ENCODE results near the gene CFAP69.

Gene CFAP69
- long read RNA-seq, donor 1, partial matches to known transcripts = 5 of 5 reads
- long read RNA-seq, donor 1, other reads (novel, unspliced or antisense) = 0 of 5 reads
- long read RNA-seq, donor 2 = 0 reads
- long read RNA-seq, donor 3, partial matches to known transcripts = 6 of 6 reads
- long read RNA-seq, donor 3, other reads (novel, unspliced or antisense) = 0 of 6 reads
- long read RNA-seq, donor 4, partial matches to known transcripts = 0 of 1 reads
- long read RNA-seq, donor 4, other reads (novel, unspliced or antisense) = 0 of 1 reads
- long read RNA-seq, donor 5, partial matches to known transcripts = 7 of 7 reads
- long read RNA-seq, donor 5, other reads (novel, unspliced or antisense) = 0 of 7 reads
- long read RNA-seq, donor 6 = 0 reads
- long read RNA-seq, donor 7 = 0 reads
- long read RNA-seq, donor 8, partial matches to known transcripts = 7 of 7 reads
- long read RNA-seq, donor 8, other reads (novel, unspliced or antisense) = 0 of 7 reads

DNA sequence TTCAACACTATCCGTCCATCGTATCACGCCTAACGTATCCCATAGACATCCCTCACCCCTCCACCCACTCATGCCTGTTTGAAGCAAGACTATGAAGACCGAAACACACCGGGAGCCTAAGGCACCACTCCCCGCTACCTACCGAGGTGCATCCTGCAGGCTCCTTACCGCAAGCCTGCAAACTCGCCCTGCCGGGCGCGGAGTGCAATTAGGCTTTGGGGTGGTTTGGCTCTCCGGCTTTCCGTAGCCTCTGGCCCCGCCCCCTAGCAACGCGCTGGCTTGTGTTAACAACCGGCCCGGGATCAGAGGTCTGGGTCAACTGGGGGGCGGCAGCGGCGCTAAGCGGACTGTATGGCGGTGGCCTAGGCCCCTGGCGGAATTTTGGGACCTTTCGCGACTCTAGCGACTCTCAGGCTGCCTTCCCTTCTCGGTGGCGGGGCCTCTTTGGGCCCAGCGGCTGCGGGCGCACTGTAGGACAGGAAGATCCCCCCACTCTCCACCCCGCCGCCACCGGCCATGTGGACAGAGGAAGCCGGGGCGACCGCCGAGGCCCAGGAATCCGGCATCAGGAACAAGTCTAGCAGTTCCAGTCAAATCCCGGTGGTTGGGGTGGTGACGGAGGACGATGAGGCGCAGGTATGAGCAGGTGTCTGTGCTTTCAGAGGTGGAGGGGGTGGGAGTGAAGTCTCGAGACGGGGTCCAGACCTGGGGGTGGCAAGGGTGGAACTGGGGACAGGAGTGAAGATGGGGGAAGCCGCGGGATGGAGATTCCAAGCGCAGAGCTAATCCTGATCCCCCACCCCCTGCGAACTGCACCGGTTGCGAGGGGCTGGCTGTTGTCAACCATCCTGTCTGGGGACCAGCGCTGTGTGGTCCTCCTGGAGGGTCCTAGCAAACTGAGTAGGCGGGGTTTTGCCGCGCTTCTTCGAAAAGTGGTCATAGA, at the start of gene CFAP69:
Gene CFAP69 (plus strand): TSS at position 266 of the 943 bp plus-strand sequence. CDS start 251 bp downstream, at position 517.
- peak; percentile 93 for DNase-seq

DNA sequence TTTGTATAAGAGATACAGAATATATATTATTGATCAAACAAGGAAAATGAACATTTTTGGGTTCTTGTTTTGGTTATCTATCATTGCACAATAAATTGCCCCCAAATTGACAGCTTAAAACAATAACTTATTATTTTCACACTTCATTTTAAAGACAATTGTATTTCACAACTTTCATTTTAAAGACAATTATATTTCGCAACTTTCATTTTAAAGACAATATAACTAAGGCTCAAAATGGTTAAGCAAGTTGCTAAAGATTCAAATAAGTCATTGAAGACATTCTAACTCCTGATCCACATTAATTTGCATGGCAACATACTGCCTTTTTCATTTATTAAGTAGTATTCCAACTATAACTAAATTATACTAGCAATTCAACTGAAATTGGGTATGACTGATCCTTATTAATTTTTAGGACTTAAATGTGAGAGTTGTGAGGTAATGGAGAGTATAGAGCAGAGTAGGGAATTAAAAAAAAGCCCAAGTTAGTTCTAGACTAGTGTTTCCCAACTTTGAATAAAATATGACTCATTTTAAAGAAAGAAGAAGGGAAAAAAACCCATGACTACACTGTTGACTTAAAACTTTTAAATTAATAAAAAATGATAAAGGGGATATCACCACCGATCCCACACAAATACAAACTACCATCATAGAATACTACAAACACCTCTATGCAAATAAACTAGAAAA, 43.3 kb upstream of the CFAP69 start:
- no peak for DNase-seq

- DNase-seq = no peak
Observed at GRCh38 chr7:90207956-90208355, 37.0 kb upstream of the CFAP69 start.

- DNase-seq = no peak
Observed at GRCh38 chr7:90209776-90210175, 35.2 kb upstream of the CFAP69 start.

GRCh38 chr7:90210475-90210874, 34.5 kb upstream of the CFAP69 start:
- DNase-seq = no peak

- no peak for DNase-seq
Observed at GRCh38 chr7:90210981-90211380, 34.0 kb upstream of the CFAP69 start.

GRCh38 chr7:90211391-90212148, 33.4 kb upstream of the CFAP69 start, which contains the start of gene STEAP2:
TSS of gene STEAP2 (plus strand) at chr7:90211740. CDS start at chr7:90225083, 13,343 bp downstream.
- peak; percentile 90 for DNase-seq

DNA sequence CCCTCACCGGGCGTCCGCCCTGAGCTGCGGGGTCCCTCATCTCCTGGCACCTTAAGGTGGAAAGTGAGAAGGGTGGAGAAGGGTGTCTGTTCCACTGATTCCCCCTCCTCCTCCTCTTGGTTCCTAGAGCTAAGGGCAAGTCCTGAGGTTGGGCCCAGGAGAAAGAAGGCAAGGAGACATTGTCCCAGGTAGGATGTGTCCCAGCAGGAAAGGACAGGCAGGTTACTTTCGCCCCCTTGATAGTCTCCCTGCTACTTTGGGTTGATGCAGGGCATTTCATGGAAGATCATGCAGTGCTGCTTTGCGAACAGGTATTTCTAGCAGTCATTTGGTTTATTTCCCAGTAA, 32.9 kb upstream of the CFAP69 start:
- no peak for DNase-seq

DNA sequence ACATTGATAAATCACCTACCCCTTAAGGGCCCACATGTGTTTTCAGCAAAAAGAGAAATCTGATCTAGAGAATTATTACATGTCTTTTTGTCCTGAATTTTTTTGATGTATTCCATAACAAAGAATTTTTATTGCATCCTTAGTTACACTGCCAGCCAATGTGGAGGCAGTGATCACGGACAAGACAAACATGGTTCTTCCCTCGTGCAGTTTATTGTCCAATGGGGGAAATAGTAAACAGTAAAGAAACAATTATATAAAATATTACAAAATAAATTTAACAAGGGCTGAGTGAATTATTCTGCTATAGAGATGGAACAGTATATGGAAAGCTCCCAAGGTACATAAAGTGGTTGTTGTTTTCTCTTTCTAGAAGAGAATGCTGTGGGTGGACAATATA, 31.5 kb upstream of the CFAP69 start:
- no peak for DNase-seq

GRCh38 chr7:90216080-90216674, 28.8 kb upstream of the CFAP69 start:
- DNase-seq = no peak

GRCh38 chr7:90216771-90217170, 28.2 kb upstream of the CFAP69 start:
- no peak for DNase-seq

GRCh38 chr7:90222390-90222789, 22.6 kb upstream of the CFAP69 start:
- DNase-seq = no peak

- no peak for DNase-seq
Observed at GRCh38 chr7:90222811-90223725, 21.9 kb upstream of the CFAP69 start.

DNA sequence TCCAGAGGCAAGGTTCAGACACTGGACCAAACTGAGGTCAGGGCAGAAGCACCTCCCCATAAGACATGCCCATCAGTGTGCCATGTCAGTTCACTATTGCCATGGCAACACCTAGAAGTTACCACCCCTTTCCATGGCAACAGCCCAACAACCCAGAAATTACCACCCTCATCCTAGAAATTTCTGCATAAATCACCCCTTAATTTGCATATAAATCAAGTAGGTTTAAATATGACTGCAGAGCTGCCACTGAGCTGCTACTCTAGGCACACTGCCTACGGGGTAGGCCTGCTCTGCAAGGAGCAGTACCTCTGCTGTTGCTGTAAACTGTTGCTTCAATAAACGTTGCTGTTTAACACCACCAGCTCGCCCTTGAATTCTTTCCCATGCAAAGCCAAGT, 20.8 kb upstream of the CFAP69 start:
- no peak for DNase-seq

DNA sequence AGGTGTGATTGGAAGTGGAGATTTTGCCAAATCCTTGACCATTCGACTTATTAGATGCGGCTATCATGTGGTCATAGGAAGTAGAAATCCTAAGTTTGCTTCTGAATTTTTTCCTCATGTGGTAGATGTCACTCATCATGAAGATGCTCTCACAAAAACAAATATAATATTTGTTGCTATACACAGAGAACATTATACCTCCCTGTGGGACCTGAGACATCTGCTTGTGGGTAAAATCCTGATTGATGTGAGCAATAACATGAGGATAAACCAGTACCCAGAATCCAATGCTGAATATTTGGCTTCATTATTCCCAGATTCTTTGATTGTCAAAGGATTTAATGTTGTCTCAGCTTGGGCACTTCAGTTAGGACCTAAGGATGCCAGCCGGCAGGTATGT, 19.8 kb upstream of the CFAP69 start:
- no peak for DNase-seq

GRCh38 chr7:90225601-90226000, 19.4 kb upstream of the CFAP69 start:
- no peak for DNase-seq

GRCh38 chr7:90227259-90227658, 17.7 kb upstream of the CFAP69 start:
- no peak for DNase-seq

DNA sequence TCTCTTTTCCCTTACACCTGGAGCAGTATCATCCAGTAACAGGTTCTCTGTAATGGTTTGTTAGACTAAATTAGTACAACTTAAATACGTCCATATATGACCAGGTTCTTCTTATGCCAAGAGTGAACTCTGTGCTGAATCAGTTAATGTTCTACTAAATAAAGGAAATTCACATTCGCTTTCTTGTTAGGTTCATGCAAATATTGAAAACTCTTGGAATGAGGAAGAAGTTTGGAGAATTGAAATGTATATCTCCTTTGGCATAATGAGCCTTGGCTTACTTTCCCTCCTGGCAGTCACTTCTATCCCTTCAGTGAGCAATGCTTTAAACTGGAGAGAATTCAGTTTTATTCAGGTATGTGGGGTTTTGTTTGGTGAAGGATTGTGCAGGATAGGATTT, 15.3 kb upstream of the CFAP69 start:
- DNase-seq = no peak

DNA sequence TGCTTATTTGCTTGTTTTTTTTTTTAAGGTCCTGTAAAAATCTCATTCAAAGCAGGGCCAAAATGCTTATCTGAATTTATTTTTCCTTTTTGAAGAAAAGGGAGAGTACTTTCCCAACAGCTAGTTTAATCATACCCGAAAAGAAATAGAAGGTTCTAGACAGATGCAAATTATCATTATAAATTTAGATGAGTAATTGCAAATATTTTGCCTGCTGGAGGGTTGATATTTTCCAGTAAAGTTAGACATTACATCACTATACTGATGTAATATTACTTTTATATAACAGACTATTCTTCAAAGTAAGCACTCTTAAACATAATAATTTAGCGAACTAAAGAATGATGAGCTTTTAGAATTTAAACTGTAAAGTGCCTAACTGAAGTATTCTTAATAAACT, 14.1 kb upstream of the CFAP69 start:
- DNase-seq = no peak

- DNase-seq = no peak
Observed at GRCh38 chr7:90231304-90231703, 13.7 kb upstream of the CFAP69 start.
